ENCODE results near the gene RAP1GAP2.
A peak's percentile ranks its signal among the peaks of the same experiment; 100 is the strongest.

Gene RAP1GAP2

DNA sequence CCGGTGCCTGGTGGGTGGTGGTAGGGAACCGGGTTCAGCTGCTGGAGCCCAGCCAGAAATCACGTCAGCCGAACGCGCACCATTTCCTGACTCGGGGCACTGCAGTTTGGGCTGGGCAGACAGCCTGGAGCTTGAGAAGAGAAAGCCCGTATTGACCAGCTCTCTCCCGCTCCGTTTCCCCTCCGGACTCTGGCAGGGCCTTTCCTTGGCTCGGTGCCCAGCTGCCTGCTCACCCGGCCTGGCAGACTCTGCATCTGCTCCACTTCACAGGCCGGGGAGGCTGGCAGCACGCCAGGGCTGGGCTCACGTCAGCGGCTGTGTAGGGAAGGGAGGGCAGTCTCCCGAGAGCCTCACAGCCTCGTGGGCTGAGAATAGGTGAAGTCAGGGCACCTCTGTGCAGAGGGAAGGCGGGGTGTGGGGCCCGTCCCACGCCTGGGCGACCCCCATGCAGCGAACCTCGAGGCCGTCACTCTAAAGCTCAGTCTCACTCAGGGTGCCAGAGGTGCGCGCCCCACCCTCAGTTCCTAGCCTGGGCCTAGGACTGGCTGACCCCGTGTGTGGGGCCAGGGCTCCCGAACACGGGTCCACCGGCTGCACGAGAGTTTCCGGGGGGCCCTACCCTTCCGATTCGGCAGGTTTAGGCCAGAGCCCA lies 208.0 kb downstream of the RAP1GAP2 start:
- peak; percentile 46 for DNase-seq

DNA sequence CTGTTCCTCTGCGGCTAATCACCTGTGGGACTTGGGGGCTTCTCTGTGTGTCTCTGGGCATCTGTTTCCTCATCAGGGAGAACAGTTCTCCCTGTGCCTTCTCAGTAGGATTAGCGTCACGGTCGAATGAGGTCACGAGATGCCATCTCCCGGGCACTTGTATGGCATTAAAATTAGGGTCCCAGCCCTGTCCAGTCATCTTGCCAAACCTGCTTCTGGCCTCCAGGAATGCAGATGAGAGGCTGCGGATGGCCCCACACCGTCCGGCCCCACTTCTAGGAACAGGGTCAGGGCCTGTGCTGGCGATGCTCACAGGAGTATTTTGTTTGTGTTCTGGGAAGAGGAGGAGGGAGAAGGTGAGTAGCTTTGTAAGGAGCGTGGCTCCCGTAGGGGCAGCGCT lies 208.7 kb downstream of the RAP1GAP2 start:
- no peak for DNase-seq

DNA sequence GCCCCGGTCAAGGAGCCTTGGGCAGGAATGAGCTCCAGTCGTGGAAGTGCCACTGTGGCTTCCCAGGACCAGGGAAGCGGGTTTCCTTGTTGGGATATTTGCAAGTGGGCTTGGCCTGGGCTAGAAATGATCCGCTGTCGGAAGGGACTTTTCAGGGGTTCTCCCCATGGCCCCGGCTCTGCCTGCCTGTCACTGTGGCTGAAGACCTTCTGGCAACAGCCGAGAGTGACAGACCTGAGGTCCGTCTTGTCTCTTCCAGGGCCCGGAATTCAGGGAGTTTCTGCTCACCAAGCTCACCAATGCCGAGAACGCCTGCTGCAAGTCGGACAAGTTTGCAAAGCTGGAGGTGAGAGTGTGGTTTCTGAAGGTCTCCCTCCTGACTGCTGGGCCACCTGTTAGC lies 209.5 kb downstream of the RAP1GAP2 start:
- no peak for DNase-seq

DNA sequence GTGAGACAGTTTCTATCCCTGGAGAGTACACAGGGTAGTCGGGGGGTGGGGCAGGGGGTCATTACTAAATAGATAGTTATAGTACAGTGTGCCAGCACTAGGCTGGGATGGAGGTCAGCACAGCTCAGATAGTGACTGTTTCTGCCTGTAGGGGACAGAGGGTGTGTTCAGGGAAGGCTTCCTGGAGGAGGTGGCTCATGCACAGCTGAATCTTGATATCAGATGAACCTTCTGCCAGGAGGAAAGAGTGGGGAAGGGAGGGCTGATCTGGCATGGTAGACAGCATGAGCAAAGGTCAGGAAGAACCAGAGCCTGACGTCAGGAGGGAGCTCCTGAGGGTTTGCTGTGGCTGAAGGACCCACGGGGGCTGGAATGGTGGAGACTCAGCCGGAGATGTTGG lies 210.6 kb downstream of the RAP1GAP2 start:
- no peak for DNase-seq

DNA sequence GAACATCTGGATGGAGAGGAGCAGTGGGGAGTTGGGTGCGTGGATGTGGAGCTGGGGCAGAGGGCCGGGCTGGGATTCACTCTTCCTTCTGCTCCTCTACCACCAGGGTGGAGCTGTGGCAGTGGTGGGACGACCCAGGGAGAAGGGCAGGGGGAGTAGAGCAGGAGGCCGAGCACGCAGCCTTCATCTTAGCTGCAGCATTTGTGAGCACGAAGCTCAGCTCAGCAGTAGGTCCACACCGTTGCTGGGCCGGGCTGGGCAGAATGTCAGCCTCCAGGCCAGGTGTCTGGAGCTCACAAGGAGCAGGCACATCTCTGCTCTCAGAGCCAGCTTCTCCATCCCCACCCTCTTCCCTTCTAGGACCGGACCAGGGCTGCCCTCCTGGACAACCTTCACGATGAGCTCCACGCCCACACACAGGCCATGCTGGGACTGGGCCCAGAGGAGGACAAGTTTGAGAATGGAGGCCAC lies 211.4 kb downstream of the RAP1GAP2 start:
- no peak for DNase-seq

DNA sequence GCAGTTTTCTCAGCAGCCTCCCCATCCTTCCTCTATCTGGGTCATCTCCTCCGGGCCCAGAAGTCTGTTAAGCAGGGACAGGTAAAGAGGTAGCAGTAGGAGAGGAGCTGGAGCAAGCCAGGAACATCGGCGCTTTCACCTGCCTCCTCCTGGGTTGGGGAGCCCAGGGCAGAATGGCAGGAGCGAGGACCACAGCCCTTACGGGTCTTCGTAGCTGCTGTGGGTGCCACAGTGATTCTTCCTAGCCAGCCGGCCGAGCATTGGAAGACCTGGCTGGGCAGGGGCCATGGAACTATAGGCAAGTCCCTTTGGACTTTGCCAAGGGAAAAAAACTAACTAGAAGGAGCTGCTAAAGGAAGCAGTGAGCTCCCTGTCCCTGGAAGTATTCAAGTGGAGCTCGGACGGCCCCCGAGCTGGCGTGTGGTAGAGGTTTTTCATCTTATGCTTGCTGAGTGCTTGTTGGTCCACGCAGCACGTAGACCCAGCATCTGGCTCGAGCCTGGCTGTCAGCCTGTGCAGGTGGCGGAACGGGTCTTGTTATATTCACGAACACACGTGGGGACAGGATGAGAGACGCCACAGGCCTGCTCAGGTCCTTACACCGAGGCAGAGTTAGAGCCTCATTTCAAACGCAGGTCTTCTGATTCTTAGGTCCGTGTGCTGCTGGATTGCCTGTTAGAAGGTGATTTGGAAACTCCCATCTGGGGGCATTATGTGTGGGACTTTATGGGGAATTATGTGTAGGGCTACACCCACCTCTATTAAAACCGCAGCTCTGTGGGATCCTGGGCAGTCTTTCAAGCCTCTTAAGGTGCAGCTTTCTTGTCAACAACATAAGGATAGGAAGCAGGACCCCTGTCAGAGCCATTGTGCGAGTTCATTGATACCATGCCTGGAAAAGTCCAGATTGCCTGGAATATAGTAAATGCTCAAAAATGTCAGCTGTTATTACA lies 212.4 kb downstream of the RAP1GAP2 start:
- DNase-seq = no peak

DNA sequence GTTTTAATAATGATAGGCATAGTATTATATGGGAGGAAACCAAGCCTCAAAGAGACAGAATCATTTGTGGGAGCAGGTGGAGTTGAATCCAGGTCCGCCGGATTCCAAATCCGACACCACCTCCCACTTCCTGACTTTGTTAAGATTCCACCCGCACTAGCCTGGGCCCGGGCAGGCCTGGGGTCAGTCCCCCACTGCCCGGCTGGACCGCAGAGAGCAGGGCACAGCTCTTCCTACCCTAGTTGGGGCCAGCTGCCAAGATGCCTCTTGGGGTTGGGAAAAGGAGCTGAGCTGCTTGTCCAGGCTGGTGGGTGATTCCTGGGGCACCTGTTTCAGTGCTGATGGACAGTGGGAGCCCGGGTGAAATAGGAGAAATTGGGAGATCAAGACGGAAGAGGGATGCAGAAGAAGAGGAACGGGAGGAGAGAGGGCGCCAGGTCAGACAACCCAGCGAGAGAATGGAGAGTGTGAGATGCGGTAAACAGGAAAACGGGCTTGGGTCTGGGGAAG lies 213.2 kb downstream of the RAP1GAP2 start:
- DNase-seq = no peak

DNA sequence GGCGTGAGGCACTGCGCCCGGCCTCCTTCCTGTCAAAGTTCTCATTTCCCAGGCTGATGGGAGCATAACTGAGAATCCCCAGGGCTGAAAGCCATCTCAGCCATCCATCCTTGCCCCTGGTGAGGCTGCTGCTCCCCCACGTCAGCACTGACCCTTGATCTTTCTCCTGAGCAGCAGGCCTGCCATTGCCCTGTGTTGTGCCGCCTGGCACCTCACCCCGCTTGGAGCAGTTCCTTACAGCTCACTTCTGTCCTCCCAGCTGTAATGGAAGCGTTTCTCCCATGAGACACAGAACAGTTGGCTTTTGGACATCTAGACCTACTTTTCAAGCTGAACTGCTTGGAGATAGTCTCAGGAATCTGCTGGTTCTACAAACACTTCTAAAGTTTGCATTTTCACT lies 215.7 kb downstream of the RAP1GAP2 start:
- no peak for DNase-seq

DNA sequence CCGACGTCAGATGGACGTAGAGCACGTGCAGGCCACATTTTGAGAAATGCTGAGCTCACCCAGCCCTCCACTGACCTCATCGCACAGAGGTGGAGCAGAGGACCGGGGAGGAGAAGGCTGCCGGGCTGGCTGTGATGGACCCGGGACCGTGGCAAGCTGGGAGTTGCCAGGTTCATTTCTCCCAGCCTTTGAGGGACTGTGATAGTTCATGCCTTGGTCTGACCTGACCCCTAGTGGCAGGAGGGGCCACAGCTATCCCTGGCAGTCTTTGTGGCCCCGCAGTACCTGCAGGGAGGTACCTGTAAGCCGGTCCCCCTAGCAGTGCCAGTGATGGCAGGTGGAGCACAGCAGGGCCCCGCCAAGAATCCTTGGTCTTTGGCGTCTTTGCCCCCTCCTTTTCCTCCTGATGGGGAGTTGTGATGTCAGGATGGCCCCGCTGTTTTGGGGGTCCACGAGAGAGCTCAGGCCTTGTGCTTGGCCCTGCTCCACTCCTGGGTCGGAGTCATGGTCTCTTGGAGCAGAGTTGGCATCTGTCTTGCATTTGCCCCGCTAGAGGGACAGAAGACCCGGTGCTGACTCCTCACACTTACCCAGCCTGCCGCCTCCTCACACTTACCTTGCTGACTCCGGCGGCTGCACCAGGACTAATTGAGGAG lies 216.8 kb downstream of the RAP1GAP2 start:
- DNase-seq = no peak

DNA sequence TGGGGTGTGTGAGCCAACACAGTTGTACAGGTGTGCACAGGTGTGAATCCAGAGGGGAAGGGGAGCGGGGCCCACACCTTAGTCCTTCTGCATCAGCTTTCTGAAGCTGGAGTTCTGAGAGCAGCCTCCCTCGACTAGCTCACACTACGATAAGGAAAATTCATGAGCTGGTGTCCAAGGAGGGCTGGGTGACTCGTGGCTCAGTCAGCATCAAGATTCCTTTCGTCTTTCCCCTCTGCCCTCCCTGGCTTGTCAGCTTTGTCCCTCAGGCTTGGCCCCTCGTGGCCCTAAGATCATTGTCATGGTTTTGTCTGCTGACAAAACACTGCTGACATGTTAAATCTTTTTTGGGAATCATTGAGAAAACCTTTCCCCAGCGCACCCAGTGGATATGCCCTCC lies 219.7 kb downstream of the RAP1GAP2 start:
- no peak for DNase-seq

DNA sequence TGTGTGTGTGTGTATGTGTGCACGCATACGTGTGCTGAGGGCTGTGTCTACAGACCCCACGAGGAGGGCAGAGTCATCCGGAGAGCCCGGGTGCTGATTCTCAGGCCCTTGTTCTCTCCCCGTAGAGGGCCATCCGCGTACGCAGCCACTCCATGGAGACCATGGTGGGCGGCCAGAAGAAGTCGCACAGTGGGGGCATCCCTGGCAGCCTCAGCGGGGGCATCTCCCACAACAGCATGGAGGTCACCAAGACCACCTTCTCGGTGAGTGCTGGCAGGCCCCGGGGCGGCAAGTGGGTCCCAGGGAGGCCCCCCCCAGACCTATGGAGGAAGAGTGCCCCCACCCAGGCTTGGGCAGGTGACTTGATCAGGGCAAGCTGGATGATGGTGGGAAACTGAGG lies 221.7 kb downstream of the RAP1GAP2 start:
- no peak for DNase-seq

DNA sequence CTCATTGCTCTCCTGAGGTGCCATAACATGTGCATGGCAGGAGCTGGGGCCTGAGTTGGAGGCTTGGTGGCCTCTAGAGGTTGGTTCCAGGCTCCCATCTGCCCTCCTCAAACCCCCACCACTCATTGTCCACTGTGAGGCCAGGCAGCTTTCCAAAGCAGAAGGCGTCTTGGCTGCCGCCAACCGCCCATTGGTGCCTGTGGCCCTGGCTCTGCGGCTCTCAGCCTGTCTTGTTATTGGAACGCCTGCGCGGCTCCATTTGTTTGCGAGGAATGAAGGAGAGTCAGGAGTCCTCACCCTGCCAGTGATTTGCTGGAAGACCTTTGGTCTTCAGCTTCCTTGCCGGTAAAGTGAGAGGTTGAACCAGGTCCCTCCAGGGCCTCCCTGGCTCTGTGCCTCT lies 223.5 kb downstream of the RAP1GAP2 start:
- no peak for DNase-seq

DNA sequence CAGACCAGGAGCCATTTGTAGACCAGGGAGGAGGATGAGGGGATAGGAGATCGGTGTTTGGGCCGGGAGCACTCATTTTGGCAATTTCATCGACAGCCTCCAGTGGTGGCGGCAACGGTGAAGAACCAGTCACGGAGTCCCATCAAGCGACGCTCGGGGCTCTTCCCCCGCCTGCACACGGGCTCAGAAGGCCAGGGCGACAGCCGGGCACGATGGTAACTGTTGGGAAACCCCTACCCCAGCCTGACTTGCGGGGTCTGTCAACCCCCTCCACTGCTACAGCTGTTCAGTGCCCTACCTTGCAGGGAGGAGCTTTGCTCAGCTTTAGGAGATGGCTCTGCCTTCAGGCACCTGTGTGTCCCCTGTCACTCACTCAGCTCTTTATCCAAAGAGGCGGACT lies 224.1 kb downstream of the RAP1GAP2 start:
- DNase-seq = no peak

DNA sequence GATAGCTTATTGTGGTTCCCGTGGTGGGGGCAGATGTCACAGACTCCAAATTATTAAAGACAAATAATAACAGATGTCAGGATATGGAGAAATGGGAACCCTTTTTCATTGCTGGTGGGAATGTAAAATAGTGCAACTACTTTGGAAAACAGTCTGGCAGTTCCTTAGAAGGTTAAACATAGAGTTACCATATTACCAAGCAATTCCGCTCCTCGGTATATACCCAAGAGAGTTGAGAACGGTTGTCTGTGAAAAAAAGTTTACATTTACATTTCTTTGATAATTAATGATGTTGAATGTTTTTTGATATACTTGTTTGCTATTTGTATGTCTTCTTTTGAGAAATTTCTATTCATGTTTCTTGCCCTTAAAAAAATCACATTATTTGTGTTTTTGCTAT lies 226.0 kb downstream of the RAP1GAP2 start:
- DNase-seq = no peak

DNA sequence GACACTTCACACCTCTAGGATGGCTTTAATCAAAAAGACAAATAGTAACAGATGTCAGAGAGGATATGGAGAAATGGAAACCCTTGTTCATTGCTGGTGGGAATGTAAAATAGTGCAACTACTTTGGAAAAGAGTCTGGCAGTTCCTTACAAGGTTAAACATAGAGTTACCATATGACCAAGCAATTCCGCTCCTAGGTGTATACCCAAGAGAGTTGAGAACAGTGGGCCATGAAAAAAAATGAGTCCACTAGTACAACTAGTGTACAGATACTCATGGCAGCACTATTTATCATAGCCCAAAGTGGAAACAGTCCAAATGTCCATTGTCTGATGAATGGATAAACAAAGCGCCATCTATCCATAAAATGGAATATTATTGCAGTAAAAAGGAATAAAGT lies 228.1 kb downstream of the RAP1GAP2 start:
- DNase-seq = no peak

DNA sequence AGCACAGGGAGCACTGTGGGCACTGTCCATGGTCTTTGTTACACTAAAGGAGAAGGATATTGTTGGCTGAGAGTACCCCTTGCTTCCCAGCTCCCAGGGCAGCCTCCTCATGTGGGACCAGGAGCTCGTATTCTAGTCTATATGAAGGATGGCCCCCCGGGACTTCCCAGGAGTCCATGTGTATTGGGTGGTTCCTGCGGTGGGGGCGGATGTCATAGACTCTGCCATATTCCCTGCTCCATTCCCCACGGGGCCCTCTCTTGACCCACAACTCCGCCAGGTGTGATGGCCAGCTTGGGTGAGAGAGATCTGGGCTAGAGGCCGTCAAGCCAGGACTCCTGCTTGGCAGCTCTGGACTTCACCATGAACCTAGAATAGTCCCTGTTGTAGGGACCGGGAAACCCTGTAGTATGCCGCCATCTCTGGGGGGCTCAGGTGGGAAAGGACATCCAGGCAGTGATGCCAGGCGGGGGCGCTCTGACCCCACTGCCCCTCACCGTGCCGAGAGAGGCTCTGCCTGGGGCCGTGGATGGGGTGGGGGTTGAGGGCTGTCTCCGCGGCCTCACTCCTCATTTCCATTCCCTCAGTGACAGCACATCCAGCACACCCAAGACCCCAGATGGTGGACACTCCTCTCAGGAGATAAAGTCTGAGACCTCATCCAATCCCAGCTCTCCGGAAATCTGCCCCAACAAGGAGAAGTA lies 229.3 kb downstream of the RAP1GAP2 start:
- no peak for DNase-seq

DNA sequence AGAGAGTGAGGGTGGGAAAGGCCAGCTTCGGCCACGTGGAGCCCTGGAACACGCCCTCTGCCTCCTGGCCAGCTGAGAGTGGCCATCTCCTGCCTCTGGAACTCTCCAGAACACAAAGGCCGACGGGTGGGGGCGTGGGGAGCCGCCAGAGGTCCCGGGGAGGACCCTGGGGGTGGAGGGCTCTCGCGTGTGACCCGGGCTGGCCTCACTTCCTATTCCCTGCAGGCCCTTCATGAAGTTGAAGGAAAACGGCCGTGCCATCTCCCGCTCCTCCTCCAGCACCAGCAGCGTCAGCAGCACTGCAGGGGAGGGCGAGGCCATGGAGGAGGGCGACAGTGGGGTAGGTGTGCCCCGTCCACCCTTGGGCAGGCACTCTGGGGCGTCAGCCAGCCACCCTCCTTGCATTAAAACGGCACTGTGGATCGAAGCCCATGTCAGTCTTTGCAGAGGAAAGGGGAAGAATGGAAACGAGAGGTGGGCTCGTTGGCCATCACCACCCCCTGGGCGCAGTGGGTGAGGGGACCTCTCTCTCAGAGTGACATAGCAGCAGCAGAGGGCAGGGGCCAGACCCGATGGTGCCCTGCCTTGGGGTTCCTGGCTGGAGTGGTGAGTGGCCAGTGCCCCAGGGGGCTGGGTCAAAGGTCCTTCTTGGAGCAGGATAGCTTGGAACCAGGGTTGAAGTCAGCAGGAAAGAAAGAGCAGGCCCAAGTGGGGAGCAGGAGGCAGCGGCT lies 230.1 kb downstream of the RAP1GAP2 start:
- no peak for DNase-seq

DNA sequence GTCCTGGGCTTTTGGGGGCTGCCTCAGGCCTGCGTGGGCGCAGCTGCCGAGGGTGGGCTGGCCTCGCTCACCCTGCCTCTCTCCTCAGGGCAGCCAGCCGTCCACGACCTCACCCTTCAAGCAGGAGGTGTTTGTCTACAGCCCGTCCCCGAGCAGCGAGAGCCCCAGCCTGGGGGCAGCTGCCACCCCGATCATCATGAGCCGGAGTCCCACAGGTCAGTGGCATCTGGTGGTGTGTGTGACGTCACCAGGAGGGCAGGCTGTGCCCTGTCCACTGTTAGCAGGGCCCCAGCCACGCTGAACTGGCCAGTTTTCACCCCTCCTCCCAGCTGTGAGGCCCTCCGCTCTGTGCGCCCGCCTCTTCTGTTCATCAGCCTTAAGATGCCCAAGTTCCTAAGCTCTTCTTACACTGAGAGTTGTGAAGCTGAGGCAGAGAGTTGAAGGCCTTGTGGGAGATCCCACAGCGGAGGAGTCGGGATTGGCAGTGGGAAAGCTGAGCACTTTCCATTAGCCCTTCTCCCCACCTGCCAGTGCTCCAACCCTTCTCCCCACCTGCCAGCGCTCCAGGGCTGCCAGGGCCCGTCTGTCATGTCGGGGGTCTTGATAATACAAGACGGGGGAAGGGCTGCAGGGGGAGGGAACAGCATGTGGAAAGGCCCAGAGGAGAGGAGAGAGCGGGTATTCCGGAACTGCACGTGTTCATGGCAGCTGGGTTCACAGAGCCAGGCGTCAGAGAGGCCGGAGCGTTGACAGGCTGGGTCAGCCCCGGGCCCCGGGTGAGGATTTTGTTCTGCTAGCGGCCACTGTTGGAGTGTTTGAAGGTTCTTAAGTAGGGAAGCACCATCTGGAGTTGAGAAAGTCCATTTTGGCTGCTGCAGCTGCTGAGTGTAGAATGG lies 230.9 kb downstream of the RAP1GAP2 start:
- no peak for DNase-seq

DNA sequence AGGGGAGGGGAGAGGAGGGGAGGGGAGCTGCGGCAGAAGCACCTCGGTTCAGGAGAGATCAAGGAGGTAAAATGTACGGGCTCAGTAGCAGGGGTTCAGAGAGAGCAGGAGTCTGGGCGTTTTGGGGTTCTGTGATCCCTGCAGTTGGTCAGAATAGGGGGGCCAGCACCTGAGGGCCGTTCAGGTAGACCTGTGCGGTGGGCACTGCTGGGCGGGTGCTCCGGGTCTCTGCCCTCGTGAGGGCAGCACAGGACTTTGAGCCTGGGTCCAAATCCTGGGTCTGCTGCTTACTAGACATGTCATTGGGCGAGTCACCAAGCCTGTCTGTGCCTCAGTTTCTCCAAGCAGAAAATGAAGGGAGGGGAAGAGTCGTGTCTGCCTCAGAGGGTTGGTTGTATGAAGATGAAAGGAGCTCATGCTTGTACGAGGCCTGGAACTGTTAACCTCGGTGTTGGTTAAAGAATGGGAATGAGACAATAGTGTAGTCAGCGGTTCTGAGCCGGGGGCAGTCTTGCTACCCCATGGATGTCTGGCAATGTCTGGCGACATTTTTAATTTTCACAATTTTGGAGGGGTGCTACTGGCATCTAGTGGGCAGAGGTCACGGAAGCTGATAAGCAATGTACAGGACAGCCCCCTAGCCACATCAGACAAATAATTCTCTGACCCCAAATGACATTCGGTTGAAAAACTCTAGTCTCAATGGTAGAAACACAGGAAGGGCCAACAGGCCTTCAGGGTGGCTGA lies 231.7 kb downstream of the RAP1GAP2 start:
- no peak for DNase-seq

DNA sequence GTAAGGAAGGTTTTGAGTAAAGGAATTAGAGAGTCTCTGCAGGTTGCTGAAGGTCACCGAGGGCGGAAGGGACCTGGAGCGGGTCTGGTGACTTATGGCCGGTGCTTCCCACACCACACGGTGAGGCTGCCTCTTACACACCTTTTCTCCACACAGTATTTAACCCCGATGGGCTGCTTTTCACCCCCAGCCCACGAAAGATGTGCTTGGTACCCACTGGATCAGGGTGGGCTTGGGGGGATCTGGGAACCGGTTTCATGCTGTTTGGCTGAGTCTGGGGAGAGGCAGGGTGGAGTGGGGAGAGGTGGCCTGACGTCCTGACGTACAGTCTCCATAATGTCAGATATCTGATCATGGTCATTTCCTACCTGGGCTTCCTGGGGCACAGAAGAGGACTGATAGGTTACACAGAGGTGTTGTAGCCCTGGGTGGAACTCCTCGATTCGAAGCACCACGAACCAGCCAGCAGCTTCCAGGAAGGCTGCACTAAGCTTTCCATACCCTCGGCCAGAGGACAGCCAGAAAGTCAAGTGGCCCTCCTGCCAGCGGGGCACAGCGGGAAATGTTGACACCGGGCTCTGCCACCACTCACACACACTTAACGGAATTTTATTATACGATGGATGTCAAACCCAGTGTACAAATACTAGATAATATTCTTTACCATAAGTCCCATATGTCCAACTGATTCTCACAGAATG lies 233.1 kb downstream of the RAP1GAP2 start:
- no peak for DNase-seq
